ENCODE measurements around the gene ANKRD24.

GRCh38 chr19:4185413-4186086, 3.1 kb downstream of the ANKRD24 start:
- TF ChIP-seq JUND (IDR thresholded peaks at IDR 0.05), result no peak
- TF ChIP-seq RCOR1 (IDR thresholded peaks at IDR 0.05; ENCODE audit: low read length), result no peak
- no peak for TF ChIP-seq CTCF (IDR thresholded peaks at IDR 0.05)
- no peak for TF ChIP-seq POLR2AphosphoS5 (IDR thresholded peaks at IDR 0.05; ENCODE audit: low read depth, low read length)
- TF ChIP-seq GABPA (IDR thresholded peaks at IDR 0.05; ENCODE audit: low read depth), result no peak
- TF ChIP-seq SMC3 (IDR thresholded peaks at IDR 0.05; ENCODE audit: low read depth, low read length), result no peak
- TF ChIP-seq FOSL2 (IDR thresholded peaks at IDR 0.05; ENCODE audit: borderline replicate concordance, low read depth), result no peak
- TF ChIP-seq TCF12 (IDR thresholded peaks at IDR 0.05), result no peak

Measured in SK-N-SH (cell line).